HEK293 (cell line): Measurements from ENCODE around the gene OR4D1.

ENCODE experiments used
- CTCF ChIA-PET: fragments of 350-600 bp; formaldehyde crosslinking; extraction: SDS; loops from one replicate; lab custom pipeline; 2021; ENCODE audit warnings: antibody characterized with exemption; lab: Yijun Ruan, JAX
- POLR2A ChIA-PET: fragments of 300-600 bp; formaldehyde crosslinking; extraction: SDS; loops from one replicate; lab custom pipeline; 2020; ENCODE audit warnings: antibody characterized with exemption, inconsistent platforms; lab: Yijun Ruan, JAX
- H3K27ac ChIP-seq: fragments of 200-500 bp; sonication (Bioruptor generic); 2 replicates; pipeline ENCODE4 v1.5.1; 2014; ENCODE audit warnings: low read depth, low read length, control low read depth, inconsistent platforms; ENCODE audit errors: extremely low read depth
- H3K36me3 ChIP-seq, 2 experiments: fragments of 200-500 bp in 1 of 2; sonication (Bioruptor generic) in 1 of 2; 1 replicate in 1 of 2; 2 replicates in 1 of 2; pipeline ENCODE4 v1.5.1; 2014 to 2017; ENCODE audit warnings: inconsistent platforms in 2 of 2, low read length in 2 of 2; ENCODE audit not compliant: control insufficient read depth in 2 of 2, insufficient read depth in 1 of 2
- H3K4me1 ChIP-seq: fragments of 200-500 bp; sonication (Bioruptor generic); 2 replicates; pipeline ENCODE4 v1.5.1; 2014; ENCODE audit warnings: mild to moderate bottlenecking, low read length, inconsistent platforms; ENCODE audit not compliant: control insufficient read depth, insufficient read depth
- H3K4me3 ChIP-seq: 2 replicates; pipeline ENCODE4 v1.5.1; 2011; ENCODE audit warnings: low read depth, mild to moderate bottlenecking, control low read depth, low read length, moderate library complexity
- H3K9me3 ChIP-seq: fragments of 200-500 bp; sonication (Bioruptor generic); 2 replicates; pipeline ENCODE4 v1.5.1; 2014; ENCODE audit warnings: low read depth, low read length, inconsistent platforms; ENCODE audit not compliant: control insufficient read depth, insufficient read depth
- GLI2 ChIP-seq: fragments of 450-650 bp; formaldehyde crosslinking; IDR thresholded peaks from 2 replicates; pipeline ENCODE4; 2017; ENCODE audit warnings: missing biosample characterization, missing genetic modification characterization, low read depth, borderline replicate concordance
- GLIS2 ChIP-seq: fragments of 450-650 bp; formaldehyde crosslinking; IDR thresholded peaks from 2 replicates; pipeline ENCODE4 v1.5.1; 2016; ENCODE audit warnings: missing biosample characterization, missing genetic modification characterization
- KLF7 ChIP-seq: fragments of 450-650 bp; formaldehyde crosslinking; IDR thresholded peaks from 2 replicates; pipeline ENCODE4 v1.5.1; 2016; ENCODE audit warnings: missing biosample characterization, missing genetic modification characterization, borderline replicate concordance
- KLF8 ChIP-seq: fragments of 450-650 bp; formaldehyde crosslinking; IDR thresholded peaks from 2 replicates; pipeline ENCODE4 v1.5.1; 2016; ENCODE audit warnings: missing biosample characterization, missing genetic modification characterization
- MYNN ChIP-seq: fragments of 450-650 bp; formaldehyde crosslinking; IDR thresholded peaks from 2 replicates; pipeline ENCODE4 v1.5.1; 2016; ENCODE audit warnings: missing biosample characterization, missing genetic modification characterization, borderline replicate concordance
- SETDB1 ChIP-seq: IDR thresholded peaks from one replicate; pipeline ENCODE4 v1.6.1; 2017; ENCODE audit warnings: mild to moderate bottlenecking, low read length, moderate library complexity, mixed read lengths; ENCODE audit not compliant: insufficient read length
- ZBTB17 ChIP-seq: fragments of 450-650 bp; formaldehyde crosslinking; IDR thresholded peaks from 2 replicates; pipeline ENCODE4 v1.5.1; 2016; ENCODE audit warnings: missing biosample characterization, missing genetic modification characterization
- ZNF114 ChIP-seq: fragments of 450-650 bp; formaldehyde crosslinking; IDR thresholded peaks from 2 replicates; pipeline ENCODE4 v1.5.0; 2017; ENCODE audit warnings: missing biosample characterization, missing genetic modification characterization
- ZNF157 ChIP-seq: fragments of 450-650 bp; formaldehyde crosslinking; IDR thresholded peaks from 2 replicates; pipeline ENCODE4 v1.5.1; 2016; ENCODE audit warnings: missing biosample characterization, missing genetic modification characterization
- ZNF2 ChIP-seq: fragments of 450-650 bp; formaldehyde crosslinking; IDR thresholded peaks from 2 replicates; pipeline ENCODE4 v1.5.1; 2016; ENCODE audit warnings: missing biosample characterization, missing genetic modification characterization
- ZNF341 ChIP-seq: fragments of 450-650 bp; formaldehyde crosslinking; IDR thresholded peaks from 2 replicates; pipeline ENCODE4; 2016; ENCODE audit warnings: low read depth, missing biosample characterization, missing genetic modification characterization
- ZNF404 ChIP-seq: fragments of 450-650 bp; formaldehyde crosslinking; IDR thresholded peaks from 2 replicates; pipeline ENCODE4 v1.5.1; 2017; ENCODE audit warnings: missing biosample characterization, missing genetic modification characterization
- ZNF416 ChIP-seq: fragments of 450-650 bp; formaldehyde crosslinking; IDR thresholded peaks from 2 replicates; pipeline ENCODE4 v1.5.1; 2016; ENCODE audit warnings: missing biosample characterization, missing genetic modification characterization
- ZNF510 ChIP-seq: fragments of 450-650 bp; formaldehyde crosslinking; IDR thresholded peaks from 2 replicates; pipeline ENCODE4 v1.5.1; 2018; ENCODE audit warnings: mild to moderate bottlenecking, missing genetic modification characterization, missing biosample characterization; ENCODE audit not compliant: insufficient replicate concordance
- ZNF513 ChIP-seq: fragments of 450-650 bp; IDR thresholded peaks from 2 replicates; pipeline ENCODE4 v1.5.1; 2018; ENCODE audit warnings: missing biosample characterization, missing genetic modification characterization
- ZNF555 ChIP-seq: fragments of 450-650 bp; formaldehyde crosslinking; conservative IDR thresholded peaks from 2 replicates; pipeline ENCODE4 v1.5.1; 2017; ENCODE audit warnings: missing biosample characterization, mild to moderate bottlenecking, missing genetic modification characterization, inconsistent platforms
- ZNF580 ChIP-seq: fragments of 450-650 bp; formaldehyde crosslinking; IDR thresholded peaks from 2 replicates; pipeline ENCODE4 v1.5.1; 2016; ENCODE audit warnings: missing biosample characterization, missing genetic modification characterization
- ZNF626 ChIP-seq: fragments of 450-650 bp; sonication (Bioruptor Pico); formaldehyde crosslinking; IDR thresholded peaks from 2 replicates; pipeline ENCODE4 v1.5.1; 2018; ENCODE audit warnings: missing biosample characterization, missing genetic modification characterization, inconsistent platforms
- ZNF660 ChIP-seq: fragments of 450-650 bp; IDR thresholded peaks from 2 replicates; pipeline ENCODE4 v1.5.1; 2018; ENCODE audit warnings: missing biosample characterization, mild to moderate bottlenecking, missing genetic modification characterization
- ZNF785 ChIP-seq: fragments of 450-650 bp; formaldehyde crosslinking; IDR thresholded peaks from 2 replicates; pipeline ENCODE4 v1.5.1; 2016; ENCODE audit warnings: missing biosample characterization, missing genetic modification characterization
- ZNF830 ChIP-seq: fragments of 450-650 bp; IDR thresholded peaks from 2 replicates; pipeline ENCODE4 v1.5.0; 2018; ENCODE audit warnings: missing biosample characterization, missing genetic modification characterization, low read depth, mild to moderate bottlenecking, moderate library complexity
- TF ChIP-seq, protein P1 (sequence below): fragments of 450-650 bp; formaldehyde crosslinking; IDR thresholded peaks from 2 replicates; pipeline ENCODE4 v1.5.1; 2016; ENCODE audit warnings: missing biosample characterization, missing genetic modification characterization
- TF ChIP-seq, protein P2 (sequence below): fragments of 450-650 bp; formaldehyde crosslinking; IDR thresholded peaks from 2 replicates; pipeline ENCODE4 v1.5.1; 2017; ENCODE audit warnings: missing biosample characterization, missing genetic modification characterization

The OR4D1 gene

DNA sequence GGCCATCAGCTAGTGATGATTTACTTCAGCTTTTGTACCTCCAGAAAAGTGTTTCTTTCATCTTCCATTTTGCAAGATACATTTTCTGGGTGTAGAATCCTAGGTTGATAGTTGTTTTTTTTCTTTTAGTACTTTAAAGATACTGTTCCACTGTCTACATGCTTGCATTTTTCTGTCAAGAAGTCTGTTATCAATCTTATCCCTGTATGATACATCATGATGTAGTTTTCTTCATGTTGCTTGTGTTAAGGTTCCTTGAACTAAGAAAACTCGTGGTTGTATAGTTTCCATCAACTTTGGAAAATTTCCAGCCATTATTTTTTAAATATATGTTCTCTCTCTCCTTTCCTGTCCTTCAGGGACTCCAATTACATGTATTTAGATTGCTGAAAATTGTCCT is 40.9 kb upstream of the OR4D1 start:
- Histone ChIP-seq H3K27ac (no peak overlapping the region), H3K36me3 (no peaks in the 10 kb centered on the region), H3K4me3 (no peak overlapping the region), H3K4me1 (no peaks in the 10 kb centered on the region), H3K9me3 (no peaks in the 10 kb centered on the region)
- peak; percentile 67 for TF ChIP-seq SETDB1
- TF ChIP-seq MYNN (tag by site-specific recombination): no peak
- ChIA-PET CTCF (interaction anchor here (0.6 to 0.7 kb wide), 3 partner anchors 18 to 230 kb away, joined by 3 to 4 read pairs (median 3); partner anchors contain the start of gene MKS1), POLR2A (no interaction called here)

GRCh38 chr17:58109197-58109596 is 39.0 kb upstream of the OR4D1 start:
- Histone ChIP-seq H3K4me3 (no peak overlapping the region), H3K9me3 (no peaks in the 10 kb centered on the region), H3K4me1 (no peaks in the 10 kb centered on the region), H3K27ac (no peak overlapping the region), H3K36me3 (no peaks in the 10 kb centered on the region)
- TF ChIP-seq ZNF660 (no peak), ZNF626 (tag by site-specific recombination) (no peak), ZNF510 (tag by site-specific recombination) (no peak), ZBTB17 (tag by site-specific recombination) (no peak), GLIS2 (tag by site-specific recombination) (no peak), ZNF114 (tag by site-specific recombination) (no peak), ZNF830 (tag by site-specific recombination) (no peak), ZNF416 (tag by site-specific recombination) (no peak), ZNF404 (tag by site-specific recombination) (no peak), KLF7 (tag by site-specific recombination) (no peak), KLF8 (tag by site-specific recombination) (no peak), GLI2 (tag by site-specific recombination) (no peak), ZNF157 (tag by site-specific recombination) (no peak), ZNF341 (no peak), ZNF555 (tag by site-specific recombination) (no peak)
- TF ChIP-seq, protein P1, sequence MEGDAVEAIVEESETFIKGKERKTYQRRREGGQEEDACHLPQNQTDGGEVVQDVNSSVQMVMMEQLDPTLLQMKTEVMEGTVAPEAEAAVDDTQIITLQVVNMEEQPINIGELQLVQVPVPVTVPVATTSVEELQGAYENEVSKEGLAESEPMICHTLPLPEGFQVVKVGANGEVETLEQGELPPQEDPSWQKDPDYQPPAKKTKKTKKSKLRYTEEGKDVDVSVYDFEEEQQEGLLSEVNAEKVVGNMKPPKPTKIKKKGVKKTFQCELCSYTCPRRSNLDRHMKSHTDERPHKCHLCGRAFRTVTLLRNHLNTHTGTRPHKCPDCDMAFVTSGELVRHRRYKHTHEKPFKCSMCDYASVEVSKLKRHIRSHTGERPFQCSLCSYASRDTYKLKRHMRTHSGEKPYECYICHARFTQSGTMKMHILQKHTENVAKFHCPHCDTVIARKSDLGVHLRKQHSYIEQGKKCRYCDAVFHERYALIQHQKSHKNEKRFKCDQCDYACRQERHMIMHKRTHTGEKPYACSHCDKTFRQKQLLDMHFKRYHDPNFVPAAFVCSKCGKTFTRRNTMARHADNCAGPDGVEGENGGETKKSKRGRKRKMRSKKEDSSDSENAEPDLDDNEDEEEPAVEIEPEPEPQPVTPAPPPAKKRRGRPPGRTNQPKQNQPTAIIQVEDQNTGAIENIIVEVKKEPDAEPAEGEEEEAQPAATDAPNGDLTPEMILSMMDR (tag by site-specific recombination): no peak
- TF ChIP-seq, protein P2, sequence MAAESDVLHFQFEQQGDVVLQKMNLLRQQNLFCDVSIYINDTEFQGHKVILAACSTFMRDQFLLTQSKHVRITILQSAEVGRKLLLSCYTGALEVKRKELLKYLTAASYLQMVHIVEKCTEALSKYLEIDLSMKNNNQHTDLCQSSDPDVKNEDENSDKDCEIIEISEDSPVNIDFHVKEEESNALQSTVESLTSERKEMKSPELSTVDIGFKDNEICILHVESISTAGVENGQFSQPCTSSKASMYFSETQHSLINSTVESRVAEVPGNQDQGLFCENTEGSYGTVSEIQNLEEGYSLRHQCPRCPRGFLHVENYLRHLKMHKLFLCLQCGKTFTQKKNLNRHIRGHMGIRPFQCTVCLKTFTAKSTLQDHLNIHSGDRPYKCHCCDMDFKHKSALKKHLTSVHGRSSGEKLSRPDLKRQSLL: no peak
- CTCF ChIA-PET: interaction anchor here (1.2 to 6.3 kb wide), 3 partner anchors 102 to 326 kb away, joined by 3 to 64 read pairs (median 4); partner anchors contain the start of gene SRSF1
- POLR2A ChIA-PET: interaction anchor here (1.7 kb wide), 1 partner anchor 102 kb away, joined by 4 read pairs; the partner anchor contains the start of gene SRSF1

GRCh38 chr17:58110012-58110411 is 38.2 kb upstream of the OR4D1 start:
- ChIA-PET POLR2A (interaction anchor here (1.1 kb wide), 1 partner anchor 27 kb away, joined by 3 read pairs; the partner anchor contains the start of gene DYNLL2), CTCF (interaction anchor here (0.7 to 6.3 kb wide), 5 partner anchors 63 to 628 kb away, joined by 3 to 64 read pairs (median 4); partner anchors contain the start of gene SRSF1)
- no peaks in the 10 kb centered on the region for H3K36me3 ChIP-seq
- no peaks in the 10 kb centered on the region for H3K4me1 ChIP-seq
- H3K27ac ChIP-seq: no peak overlapping the region
- H3K9me3 ChIP-seq: no peaks in the 10 kb centered on the region
- no peak overlapping the region for H3K4me3 ChIP-seq
- no peak for TF ChIP-seq ZNF580 (tag by site-specific recombination)
- no peak for TF ChIP-seq ZNF513 (tag by site-specific recombination)
- TF ChIP-seq ZNF2: no peak
- TF ChIP-seq ZNF785 (tag by site-specific recombination): no peak
- TF ChIP-seq, all 188 proteins: peak for 0
